ENCODE measurements around the gene AMOT. TPM values are rescaled to one million over a fixed set of nuclear protein-coding genes. Genes with fewer than 3 reads are reported as not detected.

Gene AMOT
- total RNA-seq, 1 donor from 2014 or later, result 12.6 TPM

DNA sequence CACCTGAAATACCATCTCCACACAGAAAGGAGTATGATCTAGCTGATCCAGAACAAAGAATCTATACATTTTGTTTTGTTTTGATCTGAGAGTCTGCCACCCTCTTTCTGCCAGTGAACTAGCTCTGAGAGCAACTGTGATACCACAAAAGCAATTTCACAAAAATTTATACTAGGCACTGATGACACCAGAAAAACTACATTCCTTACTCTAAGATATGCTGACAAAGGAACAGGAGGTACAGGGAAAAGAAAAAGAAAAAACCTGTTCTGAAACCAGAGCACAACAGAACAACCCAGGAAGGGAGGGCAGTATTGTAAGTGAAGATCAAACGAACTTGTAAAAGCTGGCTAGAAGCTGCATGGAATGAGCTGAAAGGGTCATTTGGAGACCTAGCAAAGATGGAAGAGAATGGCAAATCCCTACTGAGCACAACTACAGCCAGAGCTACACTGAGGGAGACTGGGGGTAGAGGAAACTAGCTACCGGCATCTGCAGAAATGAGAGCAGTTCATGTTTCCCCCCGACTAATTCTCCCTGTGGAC, 31.9 kb downstream of the AMOT start:
- DNase-seq (ENCODE audit: low spot score in 2 of 2), result no peak
- FAIRE-seq, result no peak

DNA sequence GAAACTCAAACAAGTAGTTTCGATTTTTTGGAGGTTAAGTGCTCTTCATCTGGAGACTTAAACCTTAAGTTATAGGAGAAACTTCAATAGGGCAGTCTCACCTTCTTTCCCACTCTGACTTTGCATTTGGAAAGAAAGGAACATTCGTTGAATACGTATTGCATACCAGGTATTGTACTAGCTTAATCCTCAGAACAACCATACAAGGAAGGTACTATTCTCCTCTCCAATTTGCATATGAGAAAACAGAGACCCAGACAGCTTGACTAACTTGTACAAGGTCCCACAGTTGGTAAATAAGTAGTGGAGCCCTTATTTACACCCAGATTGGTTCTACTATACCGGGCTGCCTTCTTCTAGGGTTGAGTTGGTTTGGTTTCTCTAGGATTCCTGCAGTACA, 32.6 kb downstream of the AMOT start:
- DNase-seq (ENCODE audit: low spot score in 2 of 2) (no peak), FAIRE-seq (no peak)

DNA sequence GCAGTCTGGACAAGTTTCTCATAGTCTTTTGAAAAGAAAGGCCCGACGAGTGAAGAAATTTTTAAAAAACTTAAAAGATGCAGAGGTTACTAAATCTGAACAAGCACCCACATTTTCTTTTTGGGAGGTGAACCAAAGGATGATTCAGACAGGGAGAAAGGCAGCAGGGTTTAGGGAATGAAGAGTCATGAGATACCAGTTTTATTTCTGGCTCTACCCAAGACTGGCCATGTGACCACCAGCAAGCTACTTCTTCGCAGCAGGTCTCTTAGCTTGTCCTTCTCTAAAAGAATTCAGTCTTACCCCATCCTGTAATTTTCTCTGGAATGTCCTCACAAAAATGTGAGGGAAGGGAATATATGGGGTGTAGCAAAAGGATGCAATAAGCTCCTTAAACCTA, 37.6 kb downstream of the AMOT start:
- FAIRE-seq (no peak), DNase-seq (ENCODE audit: low spot score in 2 of 2) (no peak)

- no peak for FAIRE-seq
- DNase-seq (ENCODE audit: low spot score in 2 of 2), result no peak
Measured at GRCh38 chrX:112802541-112802940, 38.1 kb downstream of the AMOT start.

- DNase-seq (ENCODE audit: low spot score in 2 of 2) (no peak), FAIRE-seq (no peak)
Measured at GRCh38 chrX:112800971-112801775, 39.5 kb downstream of the AMOT start.

DNA sequence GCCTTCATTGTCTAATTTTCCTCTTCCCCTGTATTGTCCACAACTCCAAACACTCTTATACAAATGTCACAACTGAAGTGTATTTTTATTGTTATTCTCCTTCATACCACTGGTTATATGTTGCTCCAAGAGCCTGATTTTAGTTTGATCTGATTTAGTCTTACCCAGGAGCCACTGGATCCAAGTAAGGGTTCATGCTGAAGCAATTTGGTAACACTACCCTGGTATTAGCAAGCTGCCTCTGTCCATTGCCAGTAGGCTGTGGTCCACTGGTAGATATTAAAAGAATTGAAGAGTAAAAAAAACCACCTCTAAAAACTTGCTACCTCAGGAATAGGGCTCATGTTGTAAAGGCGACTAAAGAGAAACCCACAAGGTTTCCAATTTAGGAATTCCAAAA, 41.2 kb downstream of the AMOT start:
- DNase-seq (ENCODE audit: low spot score in 2 of 2) (no peak), FAIRE-seq (no peak)

- FAIRE-seq (no peak), DNase-seq (ENCODE audit: low spot score in 2 of 2) (no peak)
Measured at GRCh38 chrX:112798736-112799135, 41.9 kb downstream of the AMOT start.

- DNase-seq (ENCODE audit: low spot score in 2 of 2), result no peak
- FAIRE-seq, result no peak
Measured at GRCh38 chrX:112789931-112790330, 50.7 kb downstream of the AMOT start.

- DNase-seq (ENCODE audit: low spot score in 2 of 2) (no peak), FAIRE-seq (no peak)
Measured at GRCh38 chrX:112786076-112786475, 54.6 kb downstream of the AMOT start.

DNA sequence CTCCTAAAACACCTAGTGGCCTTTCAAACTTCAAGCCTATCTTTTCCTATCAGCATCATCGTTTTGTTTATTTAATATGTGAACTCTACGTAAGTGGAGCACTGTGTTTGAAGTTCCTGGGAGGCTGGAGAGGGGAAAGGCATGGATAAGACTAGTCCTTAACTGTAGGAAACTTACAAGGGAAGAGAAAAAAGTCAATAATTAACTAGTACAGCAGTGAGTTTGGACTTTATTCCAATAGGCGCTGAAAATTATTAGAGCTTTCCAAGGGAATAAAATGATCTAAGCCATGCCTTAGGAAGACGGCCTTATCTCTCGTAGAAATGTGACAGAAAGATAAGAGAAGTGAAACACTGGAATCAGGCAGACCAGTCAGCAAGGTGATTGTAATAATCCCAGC, 55.3 kb downstream of the AMOT start:
- DNase-seq (ENCODE audit: low spot score in 2 of 2) (no peak), FAIRE-seq (no peak)

- FAIRE-seq (no peak), DNase-seq (ENCODE audit: low spot score in 2 of 2) (no peak)
Measured at GRCh38 chrX:112784692-112785091, 55.9 kb downstream of the AMOT start.

DNA sequence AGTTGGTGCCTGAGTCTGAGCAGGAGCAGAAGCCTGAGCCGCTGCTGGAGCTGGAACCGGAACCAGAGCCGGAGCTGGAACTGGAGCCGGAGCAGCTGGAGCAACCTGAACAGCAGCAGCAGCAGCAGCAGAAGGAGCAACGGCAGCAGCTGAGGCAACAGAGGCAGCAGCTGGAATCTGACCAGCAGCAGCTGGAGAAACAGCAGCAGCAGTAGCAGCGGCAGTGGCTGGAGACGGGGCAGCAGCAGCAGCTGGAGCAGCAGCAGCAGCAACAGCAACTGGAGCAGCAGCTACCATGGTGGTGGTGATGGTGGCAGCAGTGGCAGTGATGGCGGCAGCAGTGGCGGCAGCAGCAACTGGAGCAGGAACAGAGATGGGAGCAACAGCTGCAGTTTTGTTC, 61.5 kb downstream of the AMOT start:
- FAIRE-seq, result no peak

DNA sequence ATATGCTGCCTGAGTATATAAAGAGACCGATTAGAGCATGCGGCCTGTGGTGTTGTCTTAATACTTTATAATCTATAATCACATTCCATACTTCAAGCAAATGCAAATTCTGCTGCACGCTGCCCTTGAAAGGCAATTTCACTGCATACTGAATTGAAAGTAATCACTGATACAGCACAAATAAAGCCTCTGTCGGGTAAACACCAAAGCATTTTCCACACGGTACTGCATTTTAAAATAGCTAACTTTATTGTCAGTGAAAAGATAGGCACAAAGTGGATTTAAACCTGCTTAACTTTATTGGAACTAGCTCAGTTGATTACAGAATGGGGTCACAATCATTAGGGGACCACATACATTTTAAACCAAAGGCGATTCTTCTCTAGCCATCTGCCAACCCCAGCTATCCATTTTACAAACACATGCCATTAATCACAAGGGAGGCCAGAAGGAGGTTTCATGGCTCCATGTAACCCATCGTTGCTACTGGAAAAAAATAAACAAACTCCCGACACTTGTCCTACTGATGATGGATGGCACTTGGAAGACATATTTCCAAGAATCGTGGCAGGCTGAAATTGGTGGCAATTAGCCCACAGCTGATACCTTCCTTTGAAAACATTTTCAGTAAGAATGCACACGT, 65.9 kb downstream of the AMOT start:
- no peak for FAIRE-seq
- no peak for DNase-seq (ENCODE audit: low spot score in 2 of 2)

More for the DNA sequence above, 61.5 kb downstream of the AMOT start:
- no peak for DNase-seq (ENCODE audit: low spot score in 2 of 2)

DNA sequence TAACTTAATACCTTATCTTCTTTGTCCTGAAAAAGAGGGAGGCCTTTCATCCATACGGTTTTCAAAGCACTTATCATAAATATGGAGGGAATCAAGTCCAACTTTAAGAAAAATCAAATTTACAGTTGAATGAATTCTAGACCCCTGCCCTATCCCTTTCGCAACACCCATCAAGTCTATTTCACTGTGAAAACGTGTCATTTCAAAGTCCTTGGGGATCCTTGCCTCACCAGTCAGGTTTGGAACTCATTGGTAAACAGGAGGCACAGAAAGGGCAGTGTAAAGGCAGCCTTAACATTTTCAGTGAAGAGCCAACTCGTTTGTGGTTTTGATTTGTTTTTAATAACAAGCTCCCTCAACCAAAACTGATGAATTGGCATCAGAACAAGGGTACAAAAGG, 66.5 kb downstream of the AMOT start:
- DNase-seq (ENCODE audit: low spot score in 2 of 2), result no peak
- FAIRE-seq, result no peak

- no peak for FAIRE-seq
- DNase-seq (ENCODE audit: low spot score in 2 of 2), result no peak
Measured at GRCh38 chrX:112769034-112769433, 71.6 kb downstream of the AMOT start.

GRCh38 chrX:112768563-112768962, 72.1 kb downstream of the AMOT start:
- FAIRE-seq (no peak), DNase-seq (ENCODE audit: low spot score in 2 of 2) (no peak)

DNA sequence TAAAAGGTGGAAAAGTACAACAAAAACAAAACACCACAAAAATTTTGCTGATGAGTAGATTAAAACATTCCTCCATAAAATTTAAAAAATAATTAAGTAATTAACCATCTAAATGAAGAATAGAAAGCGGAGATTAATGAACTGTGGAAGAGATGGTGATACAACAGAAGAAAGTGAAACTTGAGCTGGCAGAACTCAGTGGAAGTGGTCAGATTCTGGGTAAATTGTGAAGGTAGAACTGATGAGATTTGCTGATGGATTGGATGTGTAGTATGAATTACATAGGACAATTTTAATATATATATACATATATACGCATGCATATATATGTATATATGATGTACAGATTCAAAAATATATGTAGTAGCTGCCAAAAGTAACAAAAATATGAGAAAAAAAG, 73.9 kb downstream of the AMOT start:
- no peak for DNase-seq (ENCODE audit: low spot score in 2 of 2)
- FAIRE-seq, result no peak

- DNase-seq (ENCODE audit: low spot score in 2 of 2), result no peak
- FAIRE-seq, result no peak
Measured at GRCh38 chrX:112761242-112762207, 79.1 kb downstream of the AMOT start.

DNA sequence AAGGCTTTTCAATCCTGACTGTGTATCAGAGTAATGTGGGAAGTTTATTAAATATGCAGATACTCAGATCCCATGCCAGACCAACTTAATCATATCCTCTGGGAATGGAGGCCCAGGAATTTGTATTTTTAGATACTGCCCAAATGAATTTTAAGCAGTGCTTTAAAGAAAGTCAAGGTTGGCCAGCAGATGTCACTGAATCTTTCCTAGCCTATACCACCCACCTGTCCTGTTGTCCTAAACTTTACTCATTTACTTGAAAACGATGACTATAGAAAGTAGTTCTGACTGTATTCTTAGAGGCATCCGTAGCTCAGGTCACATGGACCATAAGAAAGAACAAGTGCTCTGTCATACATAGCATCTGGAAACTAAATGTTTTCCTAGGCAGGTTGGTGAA, 79.9 kb downstream of the AMOT start:
- DNase-seq (ENCODE audit: low spot score in 2 of 2) (no peak), FAIRE-seq (no peak)

DNA sequence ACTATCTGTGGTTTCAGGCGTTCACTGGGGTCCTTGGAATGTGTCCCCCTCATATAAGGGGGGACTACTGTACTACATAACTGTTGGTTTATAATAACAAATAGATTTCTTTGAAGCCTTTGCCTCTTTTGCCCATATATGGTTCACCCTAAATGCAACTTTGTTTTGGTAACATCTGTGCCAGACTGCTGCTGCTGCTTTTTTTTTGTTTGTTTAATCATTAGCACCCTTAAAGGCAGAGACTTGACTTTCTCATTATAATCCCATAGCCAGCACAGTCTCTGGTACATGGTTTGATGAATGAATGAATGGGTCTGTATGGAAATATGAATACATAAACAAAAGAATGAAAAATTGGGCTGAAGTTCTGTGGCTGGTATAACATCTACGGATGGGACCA, 80.7 kb downstream of the AMOT start:
- no peak for FAIRE-seq
- no peak for DNase-seq (ENCODE audit: low spot score in 2 of 2)

GRCh38 chrX:112759512-112759911, 81.1 kb downstream of the AMOT start:
- FAIRE-seq, result no peak
- DNase-seq (ENCODE audit: low spot score in 2 of 2), result no peak
